ENCODE data around the gene PLA2G4D. TPM values are rescaled to one million over a fixed set of nuclear protein-coding genes. Genes with fewer than 3 reads are reported as not detected.

Gene PLA2G4D
- total RNA-seq, 5 donors from 2014 or later (not counting 1 experiment from before 2014, with no cell fraction given) = not detected

GRCh38 chr15:42056934-42057798, 37.2 kb downstream of the PLA2G4D start:
- no peaks in the 10 kb centered on the region for H3K36me3 Mint-ChIP-seq
- CTCF ChIA-PET = interaction anchor here in 1 of 2 donors (0.8 kb wide), 1 partner anchor 17 kb away, joined by 4 read pairs; no protein-coding TSS in a partner anchor

GRCh38 chr15:42053914-42054313, 40.4 kb downstream of the PLA2G4D start:
- peaks cover 0 to 7% of the 10 kb centered on the region in 2 experiments for H3K4me1 ChIP-seq (ENCODE audit: control insufficient read depth in 1 of 2, extremely low read depth in 1 of 2, insufficient read depth in 2 of 2, low read length in 2 of 2)
- no peaks in the 10 kb centered on the region for H3K36me3 ChIP-seq (ENCODE audit: control insufficient read depth in 2 of 2, extremely low read depth in 1 of 2, insufficient read depth in 1 of 2, low read length in 1 of 2)
- ChIA-PET CTCF (interaction anchor here in 1 of 2 donors (0.6 to 1.0 kb wide), 2 partner anchors 9 to 485 kb away, joined by 3 read pairs; no protein-coding TSS in a partner anchor), POLR2A (no interaction called here)
- no peak overlapping the region for H3K4me3 ChIP-seq (ENCODE audit: control insufficient read depth in 1 of 2, extremely low read depth in 1 of 2, low read length in 1 of 2)
- Mint-ChIP-seq H3K27ac (no peak overlapping the region), H3K4me1 (peaks cover 8 to 17% (median 12%) of the 10 kb centered on the region in 3 donors), H3K36me3 (no peaks in the 10 kb centered on the region), H3K27me3 (peaks cover 21 to 51% of the 10 kb centered on the region in 2 donors), H3K4me3 (no peak overlapping the region), H3K9me3 (no peaks in the 10 kb centered on the region)
- no peak for DNase-seq
- WGBS (ENCODE audit: insufficient coverage) = 100% methylated on average over 1 of the region's 2 CpGs
- H3K27me3 ChIP-seq (replicated peaks in 1 of 2; ENCODE audit: control insufficient read depth in 2 of 2, extremely low read depth in 1 of 2, insufficient read depth in 2 of 2, low read length in 1 of 2) = peaks cover 0 to 41% of the 10 kb centered on the region in 2 experiments
- H3K9me3 ChIP-seq = no peaks in the 10 kb centered on the region
- H3K27ac ChIP-seq (ENCODE audit: low read length) = no peak overlapping the region
- ATAC-seq (replicated peaks in 1 of 4) = no peak

More at GRCh38 chr15:42056934-42057798, 37.2 kb downstream of the PLA2G4D start:
- H3K4me3 Mint-ChIP-seq = peak overlapping the region; percentile 28 to 63 (median 34)
- peak overlapping the region; percentile 33 to 49 for H3K4me3 ChIP-seq (ENCODE audit: control insufficient read depth in 1 of 2, extremely low read depth in 1 of 2, low read length in 1 of 2)
- peak overlapping the region; percentile 24 for H3K27ac ChIP-seq (ENCODE audit: low read length)
- POLR2A ChIA-PET = no interaction called here
- H3K9me3 ChIP-seq = no peaks in the 10 kb centered on the region
- H3K4me1 ChIP-seq (ENCODE audit: control insufficient read depth in 1 of 2, extremely low read depth in 1 of 2, insufficient read depth in 2 of 2, low read length in 2 of 2) = peaks cover 0 to 11% of the 10 kb centered on the region in 2 experiments
- H3K27me3 Mint-ChIP-seq = peaks cover 21 to 39% of the 10 kb centered on the region in 2 donors
- peaks cover 0 to 36% of the 10 kb centered on the region in 2 experiments for H3K27me3 ChIP-seq (replicated peaks in 1 of 2; ENCODE audit: control insufficient read depth in 2 of 2, extremely low read depth in 1 of 2, insufficient read depth in 2 of 2, low read length in 1 of 2)
- H3K9me3 Mint-ChIP-seq = no peaks in the 10 kb centered on the region
- no peaks in the 10 kb centered on the region for H3K36me3 ChIP-seq (ENCODE audit: control insufficient read depth in 2 of 2, extremely low read depth in 1 of 2, insufficient read depth in 1 of 2, low read length in 1 of 2)
- peak; percentile 6 to 66 (median 42) for DNase-seq
- peak; percentile 76 to 83 (median 77) for ATAC-seq (replicated peaks in 1 of 4)
- WGBS (ENCODE audit: insufficient coverage) = 13% methylated on average over 26 of the region's 37 CpGs
- no peak overlapping the region for H3K27ac Mint-ChIP-seq
- peaks cover 13 to 21% (median 17%) of the 10 kb centered on the region in 3 donors for H3K4me1 Mint-ChIP-seq

- ATAC-seq (replicated peaks in 1 of 4) (no peak), DNase-seq (no peak)
- no peak overlapping the region for H3K4me3 ChIP-seq (ENCODE audit: control insufficient read depth in 1 of 2, extremely low read depth in 1 of 2, low read length in 1 of 2)
- POLR2A ChIA-PET = no interaction called here
- Mint-ChIP-seq H3K4me1 (peaks cover 8 to 17% (median 12%) of the 10 kb centered on the region in 3 donors), H3K27me3 (peaks cover 19 to 46% of the 10 kb centered on the region in 2 donors), H3K4me3 (no peak overlapping the region), H3K27ac (no peak overlapping the region), H3K36me3 (no peaks in the 10 kb centered on the region), H3K9me3 (no peaks in the 10 kb centered on the region)
- H3K4me1 ChIP-seq (ENCODE audit: control insufficient read depth in 1 of 2, extremely low read depth in 1 of 2, insufficient read depth in 2 of 2, low read length in 2 of 2) = peaks cover 0 to 7% of the 10 kb centered on the region in 2 experiments
- 62% methylated on average over 2 of the region's 4 CpGs for WGBS (ENCODE audit: insufficient coverage)
- no peaks in the 10 kb centered on the region for H3K36me3 ChIP-seq (ENCODE audit: control insufficient read depth in 2 of 2, extremely low read depth in 1 of 2, insufficient read depth in 1 of 2, low read length in 1 of 2)
- no peak overlapping the region for H3K27ac ChIP-seq (ENCODE audit: low read length)
- CTCF ChIA-PET = interaction anchor here in 1 of 2 donors (0.7 to 1.0 kb wide), 2 partner anchors 10 to 625 kb away, joined by 3 read pairs; no protein-coding TSS in a partner anchor
- H3K27me3 ChIP-seq (replicated peaks in 1 of 2; ENCODE audit: control insufficient read depth in 2 of 2, extremely low read depth in 1 of 2, insufficient read depth in 2 of 2, low read length in 1 of 2) = peaks cover 0 to 47% of the 10 kb centered on the region in 2 experiments
- H3K9me3 ChIP-seq = no peaks in the 10 kb centered on the region
Measured at GRCh38 chr15:42053010-42053409, 41.4 kb downstream of the PLA2G4D start.

GRCh38 chr15:42050484-42051255, 43.7 kb downstream of the PLA2G4D start:
- Histone ChIP-seq H3K9me3 (no peaks in the 10 kb centered on the region), H3K27ac (ENCODE audit: low read length) (no peak overlapping the region), H3K4me1 (ENCODE audit: control insufficient read depth in 1 of 2, extremely low read depth in 1 of 2, insufficient read depth in 2 of 2, low read length in 2 of 2) (no peaks in the 10 kb centered on the region), H3K27me3 (replicated peaks in 1 of 2; ENCODE audit: control insufficient read depth in 2 of 2, extremely low read depth in 1 of 2, insufficient read depth in 2 of 2, low read length in 1 of 2) (peaks cover 0 to 27% of the 10 kb centered on the region in 2 experiments), H3K36me3 (ENCODE audit: control insufficient read depth in 2 of 2, extremely low read depth in 1 of 2, insufficient read depth in 1 of 2, low read length in 1 of 2) (no peaks in the 10 kb centered on the region), H3K4me3 (ENCODE audit: control insufficient read depth in 1 of 2, extremely low read depth in 1 of 2, low read length in 1 of 2) (no peak overlapping the region)
- no peak overlapping the region for H3K4me3 Mint-ChIP-seq
- no peaks in the 10 kb centered on the region for H3K9me3 Mint-ChIP-seq
- peaks cover 0 to under 1% (median 0%) of the 10 kb centered on the region in 3 donors for H3K4me1 Mint-ChIP-seq
- POLR2A ChIA-PET = no interaction called here
- H3K27ac Mint-ChIP-seq = no peak overlapping the region
- DNase-seq (no peak), ATAC-seq (replicated peaks in 1 of 4) (no peak)
- CTCF ChIA-PET = interaction anchor here (0.6 to 0.9 kb wide), 2 partner anchors 62 to 198 kb away, joined by 3 to 6 read pairs; no protein-coding TSS in a partner anchor
- no peaks in the 10 kb centered on the region for H3K36me3 Mint-ChIP-seq
- WGBS (ENCODE audit: insufficient coverage) = 84% methylated on average over 9 of the region's 10 CpGs
- peaks cover 10 to 24% of the 10 kb centered on the region in 2 donors for H3K27me3 Mint-ChIP-seq

GRCh38 chr15:42048821-42049200, 45.6 kb downstream of the PLA2G4D start:
- Mint-ChIP-seq H3K27me3 (peaks cover 10 to 18% of the 10 kb centered on the region in 2 donors), H3K9me3 (no peaks in the 10 kb centered on the region), H3K4me1 (peaks cover 0 to 2% (median 0%) of the 10 kb centered on the region in 3 donors), H3K4me3 (no peak overlapping the region), H3K27ac (no peak overlapping the region), H3K36me3 (no peaks in the 10 kb centered on the region)
- H3K4me3 ChIP-seq (ENCODE audit: control insufficient read depth in 1 of 2, extremely low read depth in 1 of 2, low read length in 1 of 2) = no peak overlapping the region
- peaks cover 0 to 27% of the 10 kb centered on the region in 2 experiments for H3K27me3 ChIP-seq (replicated peaks in 1 of 2; ENCODE audit: control insufficient read depth in 2 of 2, extremely low read depth in 1 of 2, insufficient read depth in 2 of 2, low read length in 1 of 2)
- H3K4me1 ChIP-seq (ENCODE audit: control insufficient read depth in 1 of 2, extremely low read depth in 1 of 2, insufficient read depth in 2 of 2, low read length in 2 of 2) = no peaks in the 10 kb centered on the region
- no peaks in the 10 kb centered on the region for H3K9me3 ChIP-seq
- ChIA-PET CTCF (no interaction called here), POLR2A (interaction anchor here in 1 of 2 donors (0.6 kb wide), 1 partner anchor 346 kb away, joined by 8 read pairs; no protein-coding TSS in a partner anchor)
- ATAC-seq (replicated peaks in 1 of 4) (no peak), DNase-seq (no peak)
- no peak overlapping the region for H3K27ac ChIP-seq (ENCODE audit: low read length)
- H3K36me3 ChIP-seq (ENCODE audit: control insufficient read depth in 2 of 2, extremely low read depth in 1 of 2, insufficient read depth in 1 of 2, low read length in 1 of 2) = no peaks in the 10 kb centered on the region
- WGBS (ENCODE audit: insufficient coverage) = 83% methylated on average over 3 of the region's 8 CpGs

All from T-cell (primary cell).